Lower lobe of right lung (tissue), 2 donors: ENCODE results near the gene TBC1D14. TPM values are rescaled to one million over a fixed set of nuclear protein-coding genes. Genes with fewer than 3 reads are reported as not detected.
A peak's percentile ranks its signal among the peaks of the same experiment; 100 is the strongest.

Source experiments
- ATAC-seq, 2 donors: fragments of 200-7000 bp; cut with Tn5 transposase; one replicate each; pipeline ENCODE4 v1.9.1; 2020 to 2022; ENCODE audit warnings: mild to moderate bottlenecking in 2 of 2, moderate library complexity in 2 of 2
- DNase-seq: peaks from one replicate; pipeline ENCODE4 v3.0.0-alpha.2; 2020
- H3K27ac ChIP-seq: fragments of 200-600 bp; one replicate; pipeline ENCODE4 v1.8.0; 2022
- H3K27me3 ChIP-seq: fragments of 200-600 bp; one replicate; pipeline ENCODE4 v1.8.0; 2022; ENCODE audit warnings: low read depth
- H3K36me3 ChIP-seq: fragments of 200-600 bp; one replicate; pipeline ENCODE4 v1.8.0; 2022; ENCODE audit warnings: mild to moderate bottlenecking
- H3K4me1 ChIP-seq: fragments of 200-600 bp; one replicate; pipeline ENCODE4 v1.8.0; 2022
- H3K4me3 ChIP-seq: fragments of 200-600 bp; one replicate; pipeline ENCODE4 v1.8.0; 2022; ENCODE audit warnings: mild to moderate bottlenecking
- H3K9me3 ChIP-seq: fragments of 200-600 bp; one replicate; pipeline ENCODE4 v1.8.0; 2022
- CTCF ChIP-seq: fragments of 200-600 bp; IDR thresholded peaks from one replicate; pipeline ENCODE4 v1.8.0; 2022; ENCODE audit warnings: antibody characterized with exemption, mild to moderate bottlenecking
- intact Hi-C: fragments of 100-400 bp; cut with DNase I; formaldehyde crosslinking; loops from one replicate; pipeline ENCODE4 v1.11.0; 2022
- total RNA-seq: library from RNA; stranded (reverse); fragmentation: NEBNext Ultra II Directional; extraction: Animal tissue kit (Norgen Biotek cat#: 25700); gene quantifications from one replicate; pipeline ENCODE4 v1.2.1, GENCODE V29; 2021
- donor health status: DM: no; HTN: yes; CAD: no; lungs with severe emphysema.

TBC1D14 gene
- total RNA-seq, 1 donor from 2014 or later, result 60.7 TPM

- no peak overlapping the region for H3K4me3 ChIP-seq
- intact Hi-C loops, result loop anchor here (10.0 kb wide), 1 partner anchor 164 kb away; the partner anchor contains the start of gene BLOC1S4
- ATAC-seq (no peak), DNase-seq (no peak)
- no peaks in the 10 kb centered on the region for H3K9me3 ChIP-seq
- no peak for TF ChIP-seq CTCF
- peaks cover 84% of the 10 kb centered on the region for H3K36me3 ChIP-seq
- peaks cover 21% of the 10 kb centered on the region for H3K4me1 ChIP-seq
- H3K27ac ChIP-seq, result no peak overlapping the region
- H3K27me3 ChIP-seq, result no peaks in the 10 kb centered on the region
These were observed 31.1 kb upstream of the TBC1D14 start for GRCh38 chr4:6878451-6879059.

- no peaks in the 10 kb centered on the region for H3K27me3 ChIP-seq
- ATAC-seq (no peak), DNase-seq (no peak)
- TF ChIP-seq CTCF, result no peak
- no peaks in the 10 kb centered on the region for H3K9me3 ChIP-seq
- H3K27ac ChIP-seq, result no peak overlapping the region
- peaks cover 68% of the 10 kb centered on the region for H3K36me3 ChIP-seq
- no peak overlapping the region for H3K4me3 ChIP-seq
- H3K4me1 ChIP-seq, result peaks cover 9% of the 10 kb centered on the region
- intact Hi-C loops, result no loop called here
These were observed 28.9 kb upstream of the TBC1D14 start for GRCh38 chr4:6880691-6881090.

GRCh38 chr4:6881908-6882307 is 27.7 kb upstream of the TBC1D14 start:
- Histone ChIP-seq H3K36me3 (peaks cover 62% of the 10 kb centered on the region), H3K4me1 (peaks cover 15% of the 10 kb centered on the region), H3K27me3 (no peaks in the 10 kb centered on the region), H3K4me3 (no peak overlapping the region), H3K9me3 (no peaks in the 10 kb centered on the region), H3K27ac (no peak overlapping the region)
- ATAC-seq, result no peak
- intact Hi-C loops, result no loop called here
- DNase-seq, result no peak
- no peak for TF ChIP-seq CTCF

- Histone ChIP-seq H3K4me3 (no peak overlapping the region), H3K4me1 (peaks cover 22% of the 10 kb centered on the region), H3K36me3 (peaks cover 37% of the 10 kb centered on the region), H3K27ac (no peak overlapping the region), H3K27me3 (no peaks in the 10 kb centered on the region), H3K9me3 (no peaks in the 10 kb centered on the region)
- TF ChIP-seq CTCF, result no peak
- ATAC-seq (no peak), DNase-seq (no peak)
- intact Hi-C loops, result no loop called here
These were observed 25.2 kb upstream of the TBC1D14 start for GRCh38 chr4:6884341-6884870.

GRCh38 chr4:6885953-6886557 is 23.6 kb upstream of the TBC1D14 start:
- H3K27ac ChIP-seq, result peak overlapping the region; percentile 59
- H3K4me1 ChIP-seq, result peaks cover 22% of the 10 kb centered on the region
- no peak overlapping the region for H3K4me3 ChIP-seq

More at GRCh38 chr4:6885953-6886557, 23.6 kb upstream of the TBC1D14 start:
- DNase-seq (peak; percentile 83), ATAC-seq (peak; percentile 68 to 73)
- no peaks in the 10 kb centered on the region for H3K27me3 ChIP-seq
- TF ChIP-seq CTCF, result peak; percentile 30
- intact Hi-C loops, result no loop called here
- no peaks in the 10 kb centered on the region for H3K9me3 ChIP-seq
- H3K36me3 ChIP-seq, result peaks cover 26% of the 10 kb centered on the region
